SJCRH30 (cell line): ENCODE measurements around the gene NOM1. TPM values are rescaled to one million over a fixed set of nuclear protein-coding genes. Genes with fewer than 3 reads are reported as not detected.

Experiments
- DNase-seq, 2 experiments: peaks; one replicate each; pipeline ENCODE4 v3.0.0-alpha.2; 2015 to 2020
- H3K27ac ChIP-seq: fragments of 250-450 bp; sonication (Bioruptor Pico); 2 replicates; pipeline ENCODE4 v1.5.1; 2020; ENCODE audit warnings: mild to moderate bottlenecking, moderate library complexity
- H3K27me3 ChIP-seq: fragments of 250-450 bp; sonication (Bioruptor Pico); 2 replicates; pipeline ENCODE4 v1.5.1; 2020; ENCODE audit warnings: mild to moderate bottlenecking, moderate library complexity
- H3K36me3 ChIP-seq: fragments of 250-450 bp; sonication (Bioruptor Pico); 2 replicates; pipeline ENCODE4 v1.5.1; 2020; ENCODE audit warnings: mild to moderate bottlenecking, moderate library complexity
- H3K4me1 ChIP-seq: fragments of 250-450 bp; sonication (Bioruptor Pico); 2 replicates; pipeline ENCODE4 v1.5.1; 2020; ENCODE audit warnings: mild to moderate bottlenecking, moderate library complexity
- H3K4me3 ChIP-seq: fragments of 250-450 bp; sonication (Bioruptor Pico); 2 replicates; pipeline ENCODE4 v1.5.1; 2020; ENCODE audit warnings: mild to moderate bottlenecking, moderate library complexity
- H3K9me3 ChIP-seq: fragments of 250-450 bp; sonication (Bioruptor Pico); replicated peaks from 2 replicates; pipeline ENCODE4 v1.5.1; 2020; ENCODE audit warnings: mild to moderate bottlenecking, moderate library complexity
- total RNA-seq: library from RNA; depleted of rRNA; stranded (reverse); fragments of >200 nt; shearing (Covaris generic); gene quantifications from 2 replicates; pipeline ENCODE4 v1.2.3, GENCODE V29; 2014

Gene NOM1
- total RNA-seq, 1 experiment from 2014 or later, result 29.9 TPM

DNA sequence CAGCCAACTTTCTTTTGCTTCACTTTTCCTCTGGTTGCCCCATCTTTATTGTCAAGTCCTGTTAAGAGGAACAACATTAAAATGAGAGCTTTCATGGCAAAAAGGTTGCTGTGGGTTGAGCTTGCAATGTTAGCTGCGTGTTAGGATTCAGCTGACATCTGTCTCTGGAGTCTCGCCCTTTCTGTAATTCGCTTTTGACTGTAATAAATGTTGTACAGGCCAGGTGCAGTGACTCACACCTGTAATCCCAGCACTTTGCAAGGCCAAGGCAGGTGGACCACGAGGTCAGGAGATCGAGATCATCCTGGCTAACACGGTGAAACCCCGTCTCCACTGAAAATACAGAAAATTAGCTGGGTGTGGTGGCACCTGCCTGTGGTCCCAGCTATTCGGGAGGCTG, 36.9 kb downstream of the NOM1 start:
- no peaks in the 10 kb centered on the region for H3K9me3 ChIP-seq
- H3K27ac ChIP-seq, result no peak overlapping the region
- H3K4me1 ChIP-seq, result no peaks in the 10 kb centered on the region
- no peak overlapping the region for H3K4me3 ChIP-seq
- no peak for DNase-seq
- H3K27me3 ChIP-seq, result no peaks in the 10 kb centered on the region
- no peaks in the 10 kb centered on the region for H3K36me3 ChIP-seq

DNA sequence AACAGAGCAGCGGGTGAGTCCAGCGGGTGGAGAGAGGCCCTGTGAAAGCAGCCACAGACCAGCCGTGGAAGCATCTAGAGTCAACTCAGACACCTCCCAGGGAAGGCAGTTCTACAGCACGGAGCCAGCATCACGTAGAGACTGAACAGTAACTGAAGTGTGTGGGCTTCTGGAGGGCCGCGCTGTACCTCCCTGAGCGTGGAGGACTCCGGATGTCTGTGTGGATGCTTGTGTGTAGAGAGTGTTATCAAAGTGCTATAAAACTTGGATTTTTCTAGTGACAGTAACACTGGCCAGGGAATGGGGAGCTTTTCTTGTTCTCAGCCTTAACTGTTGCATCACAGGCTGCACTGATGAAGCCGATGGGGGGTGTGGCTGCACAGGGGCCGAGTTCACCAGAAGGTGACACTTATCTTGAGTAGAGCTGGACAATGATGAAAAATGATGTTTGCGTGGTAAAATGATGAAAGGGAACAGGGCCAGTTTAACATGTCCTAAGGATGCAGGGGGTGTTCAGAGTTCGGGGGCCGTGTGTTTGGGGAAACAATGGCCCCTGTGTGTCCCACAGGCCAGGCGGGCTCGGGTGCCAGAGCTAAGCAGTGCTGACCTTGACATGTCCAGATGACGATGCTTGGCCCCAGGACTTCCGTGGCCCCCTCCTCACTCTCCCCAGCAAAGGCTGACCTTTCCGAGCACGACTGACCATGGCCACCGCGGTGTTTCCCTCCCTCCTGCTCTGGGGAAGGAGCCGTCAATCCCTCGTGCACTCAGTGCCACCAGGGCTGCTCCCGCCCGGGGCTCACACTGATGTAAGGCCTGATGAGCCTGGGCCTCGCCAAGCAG, 39.1 kb downstream of the NOM1 start:
- no peak overlapping the region for H3K4me3 ChIP-seq
- H3K36me3 ChIP-seq, result no peaks in the 10 kb centered on the region
- no peak overlapping the region for H3K27ac ChIP-seq
- DNase-seq, result no peak
- H3K27me3 ChIP-seq, result no peaks in the 10 kb centered on the region
- no peaks in the 10 kb centered on the region; the same call in 1 of the 2 replicates for H3K4me1 ChIP-seq
- H3K9me3 ChIP-seq, result no peaks in the 10 kb centered on the region

DNA sequence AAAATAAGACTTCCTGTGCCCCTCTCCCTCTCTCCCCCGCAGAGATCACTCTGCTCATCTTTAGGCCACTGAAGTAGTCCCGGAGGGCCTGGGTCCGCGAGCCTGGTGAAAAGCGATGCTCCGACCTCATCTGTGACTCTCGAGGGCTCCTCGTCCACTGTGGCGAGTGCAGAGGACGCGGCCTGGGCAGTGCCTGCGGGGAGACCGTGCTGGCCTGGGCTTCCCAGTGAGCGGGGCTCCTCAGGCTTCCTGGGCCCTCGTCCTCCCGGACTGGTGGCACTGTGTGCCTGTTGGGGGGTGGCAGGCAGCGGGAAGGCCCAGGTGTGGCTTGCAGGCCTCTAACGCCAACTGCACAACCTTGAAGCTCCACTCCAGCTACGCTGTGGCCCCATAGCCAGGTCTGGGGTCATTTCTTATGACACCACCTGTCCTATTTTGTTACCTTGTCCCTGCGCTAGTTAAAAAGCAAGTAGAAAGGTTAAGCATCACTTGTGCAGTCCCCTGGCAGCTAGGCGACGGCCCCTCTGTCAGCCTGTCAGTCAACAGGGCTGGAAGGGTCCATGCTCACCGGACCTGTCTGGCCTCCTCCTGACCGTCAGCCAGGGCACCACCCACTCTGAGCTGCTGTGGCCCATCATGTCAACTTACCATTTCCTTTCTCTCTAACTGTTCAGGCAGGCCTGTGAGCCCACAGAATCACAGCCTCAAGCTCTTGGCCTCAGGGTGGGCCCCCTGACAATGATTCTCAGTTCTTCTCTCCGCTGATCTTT, 40.4 kb downstream of the NOM1 start:
- Histone ChIP-seq H3K4me1 (peaks cover 3% of the 10 kb centered on the region; the same call in 1 of the 2 replicates), H3K4me3 (no peak overlapping the region), H3K27me3 (peaks cover 7% of the 10 kb centered on the region; the same call in 1 of the 2 replicates), H3K9me3 (no peaks in the 10 kb centered on the region), H3K36me3 (no peaks in the 10 kb centered on the region), H3K27ac (no peak overlapping the region)
- no peak for DNase-seq

DNA sequence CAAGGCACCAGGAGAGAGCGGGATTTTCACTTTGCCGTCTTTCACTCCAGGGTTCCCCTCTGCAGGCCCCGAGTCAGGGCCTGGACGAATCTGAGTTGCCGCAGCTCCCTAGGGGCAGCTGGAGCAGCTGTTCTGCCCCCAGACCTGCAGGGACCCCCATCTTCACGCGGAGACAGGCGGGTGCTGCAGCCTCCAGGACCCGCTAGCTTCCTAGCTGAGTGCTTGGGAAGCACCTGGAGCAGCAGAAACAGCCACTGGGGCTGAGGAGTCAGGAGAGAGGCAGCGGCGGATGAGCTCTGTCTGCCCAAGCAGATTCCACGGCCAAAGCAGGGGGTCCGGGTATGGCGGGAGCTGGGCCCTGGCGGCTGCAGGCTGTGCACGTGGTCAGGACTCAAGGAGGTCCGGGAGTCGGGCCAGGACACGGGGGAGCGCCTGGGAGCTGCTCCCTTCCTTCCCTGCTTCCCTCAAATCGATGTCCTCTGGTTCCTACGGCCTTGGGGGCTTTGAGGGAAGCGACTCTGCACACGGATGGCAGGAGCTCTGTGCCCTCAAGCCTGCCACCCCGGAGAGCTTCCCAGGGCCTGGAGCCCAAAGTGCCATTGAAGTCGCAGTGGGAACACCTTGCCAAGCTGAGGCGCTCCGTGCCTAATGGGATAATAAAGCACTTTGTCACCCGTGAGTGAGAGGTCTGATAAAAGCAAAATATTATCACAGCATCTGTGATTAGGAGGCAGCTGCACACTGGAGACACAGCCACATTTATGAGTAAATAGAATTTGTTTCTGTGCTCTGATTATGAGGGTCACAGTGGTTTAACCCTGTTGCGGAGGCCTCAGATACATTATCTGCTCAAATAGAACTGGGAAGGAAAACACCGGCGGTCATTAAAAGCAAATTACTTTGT, 43.8 kb downstream of the NOM1 start:
- peak; percentile 45 to 55 for DNase-seq
- Histone ChIP-seq H3K27ac (no peak overlapping the region), H3K9me3 (no peaks in the 10 kb centered on the region), H3K4me1 (peaks cover 3% of the 10 kb centered on the region; the same call in 1 of the 2 replicates), H3K4me3 (no peak overlapping the region; the same call in 1 of the 2 replicates), H3K36me3 (no peaks in the 10 kb centered on the region), H3K27me3 (peaks cover 7% of the 10 kb centered on the region; the same call in 1 of the 2 replicates)

DNA sequence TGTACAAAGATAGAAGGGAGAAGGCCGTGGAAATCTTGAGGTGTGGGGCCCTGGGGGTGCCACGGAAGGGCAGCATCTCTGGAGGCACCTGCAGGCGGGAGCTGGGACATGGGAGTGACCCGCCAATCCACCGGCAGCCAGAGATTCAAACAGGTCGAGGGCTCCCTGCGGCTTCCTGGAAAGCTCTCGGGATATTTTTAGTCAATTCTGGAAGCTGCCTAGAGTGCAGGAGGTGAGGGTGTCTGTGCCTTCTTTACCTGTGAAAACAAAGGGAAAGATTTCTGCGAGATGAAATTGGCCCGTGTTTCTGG, 44.4 kb downstream of the NOM1 start:
- Histone ChIP-seq H3K4me3 (no peak overlapping the region), H3K27me3 (peaks cover 7% of the 10 kb centered on the region; the same call in 1 of the 2 replicates), H3K9me3 (no peaks in the 10 kb centered on the region), H3K4me1 (peaks cover 3% of the 10 kb centered on the region; the same call in 1 of the 2 replicates), H3K36me3 (no peaks in the 10 kb centered on the region), H3K27ac (no peak overlapping the region)
- no peak for DNase-seq

DNA sequence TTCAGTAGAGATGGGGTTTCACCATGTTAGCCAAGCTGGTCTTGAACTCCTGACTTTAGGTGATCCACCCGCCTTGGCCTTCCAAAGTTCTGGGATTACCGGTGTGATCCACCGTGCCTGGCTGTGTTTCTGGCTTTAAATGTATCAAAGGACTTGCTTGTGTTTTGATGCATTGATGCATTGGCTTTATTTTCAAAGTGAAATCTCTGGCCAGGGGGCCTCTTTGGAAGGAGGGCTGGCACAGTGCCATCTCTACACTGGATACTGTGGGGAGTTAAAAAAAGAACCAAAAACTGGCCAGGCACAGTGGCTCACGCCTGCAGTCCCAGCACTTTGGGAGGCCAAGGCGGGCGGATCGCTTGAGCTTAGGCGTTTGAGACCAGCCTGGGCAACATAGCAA, 44.9 kb downstream of the NOM1 start:
- DNase-seq, result peak in 1 of 2 experiments; percentile 38
- H3K27me3 ChIP-seq, result peaks cover 7% of the 10 kb centered on the region; the same call in 1 of the 2 replicates

DNA sequence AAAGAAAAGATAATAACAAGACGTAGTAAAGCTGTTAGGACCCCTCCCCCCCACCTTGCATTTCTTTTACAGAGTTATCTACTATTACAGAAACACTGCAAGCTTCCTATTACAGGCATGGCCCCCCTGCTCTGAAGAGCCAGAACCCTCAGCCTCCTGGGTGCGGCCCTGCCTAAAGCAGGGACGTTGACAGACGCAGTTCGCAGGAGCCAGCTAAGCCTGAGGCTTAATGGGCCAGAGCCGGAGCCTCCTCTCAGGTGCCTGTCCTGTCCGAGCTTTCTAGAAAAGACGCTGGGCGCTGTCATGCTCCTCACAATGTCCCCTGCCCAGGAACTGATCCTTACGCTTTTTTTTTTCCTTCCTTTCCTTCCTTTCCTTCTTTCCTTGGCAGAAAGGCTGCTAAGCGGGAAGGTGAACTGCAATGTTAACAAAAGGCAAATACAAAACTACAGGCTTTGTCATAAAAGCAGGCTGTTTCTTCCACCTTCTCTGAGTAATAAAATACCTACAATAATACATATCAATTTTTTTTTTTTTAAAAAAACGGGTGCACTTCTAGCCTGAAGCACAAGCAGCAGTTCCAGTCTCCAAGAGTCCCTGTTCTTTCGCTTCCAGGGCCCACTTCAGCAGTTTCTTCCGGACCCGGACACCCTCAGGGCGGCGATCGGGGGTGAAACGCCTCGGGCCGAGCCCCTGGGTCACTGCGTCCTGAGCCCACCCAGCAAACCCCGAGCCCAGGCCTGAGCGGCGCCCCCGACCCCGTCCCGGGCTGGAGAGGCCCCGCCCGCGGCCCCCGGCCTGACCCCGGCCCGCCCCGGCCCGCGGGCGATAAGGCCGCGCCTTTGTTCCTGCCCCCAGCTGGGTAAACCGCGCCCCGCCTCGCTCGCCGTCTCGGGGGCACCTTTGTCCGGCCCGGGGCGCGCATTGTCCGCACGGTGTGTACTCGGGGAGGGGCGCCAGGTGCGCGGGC, 49.8 kb downstream of the NOM1 start:
- H3K4me3 ChIP-seq, result peak overlapping the region; percentile 27
- no peak for DNase-seq
- no peak overlapping the region for H3K27ac ChIP-seq
- H3K36me3 ChIP-seq, result no peaks in the 10 kb centered on the region
- no peaks in the 10 kb centered on the region for H3K9me3 ChIP-seq
- peaks cover 1% of the 10 kb centered on the region; the same call in 1 of the 2 replicates for H3K4me1 ChIP-seq
- H3K27me3 ChIP-seq, result peaks cover under 1% of the 10 kb centered on the region; the same call in 1 of the 2 replicates

More for the DNA sequence above, 44.9 kb downstream of the NOM1 start:
- Histone ChIP-seq H3K27ac (no peak overlapping the region), H3K36me3 (no peaks in the 10 kb centered on the region), H3K4me1 (peaks cover 3% of the 10 kb centered on the region; the same call in 1 of the 2 replicates), H3K4me3 (no peak overlapping the region), H3K9me3 (no peaks in the 10 kb centered on the region)

DNA sequence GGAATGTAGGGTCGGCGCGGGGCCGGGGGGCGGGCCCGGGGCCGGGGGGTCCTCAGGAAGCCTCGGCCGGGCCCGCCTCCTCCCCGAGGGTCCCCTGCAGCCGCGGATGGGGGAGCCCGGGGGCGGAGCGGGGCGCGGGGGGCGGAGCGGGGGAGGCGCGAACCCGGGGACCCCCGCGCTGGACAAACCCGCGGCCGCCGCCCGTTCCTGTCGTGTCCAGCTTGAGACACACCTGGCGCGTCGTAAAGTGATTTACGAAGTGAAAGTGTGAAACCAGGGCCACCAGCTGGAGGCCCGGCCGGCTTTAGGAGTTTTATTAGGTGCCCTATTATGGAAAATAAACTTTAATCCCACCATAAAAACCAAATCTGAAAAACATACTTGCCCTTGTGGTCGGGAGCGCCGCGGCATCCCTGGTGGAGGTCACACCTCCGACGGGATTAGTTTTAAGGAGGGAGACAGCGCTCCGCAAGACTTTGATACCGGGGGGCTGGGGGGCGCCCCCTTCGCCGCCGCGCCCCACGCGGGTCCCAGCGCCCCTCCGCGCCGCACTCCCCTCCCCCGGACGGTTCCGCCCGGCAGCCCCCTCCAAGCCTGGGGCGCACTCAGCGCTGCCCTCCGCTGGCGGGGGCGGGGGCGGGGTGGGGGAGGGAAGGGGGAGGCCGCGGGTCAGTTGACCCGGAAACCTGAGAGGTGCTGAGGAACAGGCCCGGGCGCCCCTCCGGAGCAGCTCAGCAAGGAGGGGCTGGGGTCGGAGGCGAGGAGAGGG, 50.6 kb downstream of the NOM1 start:
- Histone ChIP-seq H3K4me1 (no peaks in the 10 kb centered on the region), H3K4me3 (peak overlapping the region; percentile 44), H3K27ac (no peak overlapping the region), H3K9me3 (0 out of 2 replicates have a peak, but pooled peaks cover 2% of the 10 kb centered on the region), H3K36me3 (no peaks in the 10 kb centered on the region), H3K27me3 (no peaks in the 10 kb centered on the region)
- no peak for DNase-seq

DNA sequence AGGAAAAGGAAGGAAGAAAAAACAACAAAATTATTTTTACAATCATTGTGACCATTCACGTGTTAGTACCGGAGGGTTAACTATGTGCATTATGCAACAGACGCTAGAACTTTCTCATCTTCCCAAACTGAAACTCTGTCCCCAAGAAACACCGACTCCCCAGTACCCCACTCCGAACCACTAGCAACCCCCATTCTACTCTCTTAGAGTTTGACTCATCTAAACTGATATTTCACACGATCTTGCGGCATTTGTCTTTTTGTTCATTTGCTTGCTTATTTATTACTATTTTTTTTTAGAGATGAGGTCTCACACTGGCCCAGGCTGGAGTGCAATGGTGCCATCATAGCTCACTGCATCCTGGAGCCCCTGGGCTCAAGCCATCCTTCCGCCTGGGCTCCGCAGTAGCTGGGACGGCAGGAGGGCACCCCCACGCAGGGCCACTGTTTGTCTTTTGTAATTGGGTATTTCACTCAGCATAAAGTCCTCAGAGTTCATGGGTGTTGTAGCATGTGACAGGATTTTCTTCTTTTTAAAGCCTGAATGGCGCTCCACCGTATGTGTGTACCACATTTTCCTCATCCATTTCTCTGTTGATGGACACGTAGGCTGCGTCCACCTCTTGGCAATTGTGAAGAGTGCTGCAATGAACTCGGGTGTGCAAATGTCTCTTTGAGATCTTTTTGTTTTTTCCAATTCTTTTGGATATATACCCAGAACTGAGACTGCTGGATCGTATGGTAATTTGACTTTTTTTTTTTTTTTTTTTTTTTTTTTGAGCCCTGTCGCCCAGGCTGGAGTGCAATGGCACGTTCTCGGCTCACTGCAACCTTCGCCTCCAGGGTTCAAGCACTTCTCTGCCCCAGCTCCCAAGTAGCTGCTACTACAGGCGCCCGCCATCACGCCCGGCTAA, 51.5 kb downstream of the NOM1 start:
- H3K9me3 ChIP-seq, result 0 out of 2 replicates have a peak, but pooled peaks cover 2% of the 10 kb centered on the region
- H3K4me1 ChIP-seq, result no peaks in the 10 kb centered on the region
- H3K4me3 ChIP-seq, result no peak overlapping the region
- no peak overlapping the region for H3K27ac ChIP-seq
- no peaks in the 10 kb centered on the region for H3K36me3 ChIP-seq
- no peaks in the 10 kb centered on the region for H3K27me3 ChIP-seq
- DNase-seq, result no peak

DNA sequence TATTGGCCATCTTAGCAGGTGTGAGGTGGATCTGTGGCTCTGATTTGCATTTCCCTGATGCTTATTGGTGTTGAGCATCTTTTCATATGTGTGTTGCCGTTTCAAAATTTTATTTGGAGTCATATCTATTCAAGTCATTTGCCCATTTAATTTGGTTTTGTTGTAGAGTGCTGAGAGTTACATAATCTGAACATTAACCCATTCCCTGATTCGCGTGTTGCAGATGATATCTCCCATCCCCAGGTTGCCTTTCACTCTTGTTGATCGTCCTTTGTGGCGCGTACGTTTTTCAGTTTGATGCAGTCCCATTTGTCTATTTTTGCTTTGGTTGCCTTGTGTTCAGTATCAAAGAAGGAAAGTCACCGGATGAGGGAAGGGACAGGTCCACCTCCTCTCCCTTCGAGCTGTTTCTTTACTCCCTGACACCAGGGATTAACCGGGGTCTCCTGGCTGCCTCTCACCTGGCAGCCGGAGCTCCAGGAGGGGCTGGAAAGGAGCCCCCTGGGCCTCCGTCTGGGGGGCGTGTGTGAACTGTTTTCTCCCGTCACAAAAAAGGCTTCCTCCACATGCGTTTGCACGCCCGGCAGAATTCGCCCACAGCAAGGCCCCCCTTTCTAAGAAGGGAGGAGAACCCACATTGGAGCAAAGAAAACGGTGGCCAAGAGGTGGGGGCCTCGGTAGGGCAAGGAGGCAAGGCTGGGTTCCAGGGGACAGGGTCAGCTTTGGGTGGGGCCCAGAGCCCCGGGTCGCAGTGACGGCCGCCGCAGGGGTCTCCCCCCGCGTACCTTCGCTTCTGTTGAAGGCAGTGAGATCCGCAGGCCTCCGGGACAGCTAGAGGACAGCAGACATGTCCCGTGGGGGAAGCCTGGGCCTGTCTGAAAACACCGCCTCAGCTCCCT, 52.7 kb downstream of the NOM1 start:
- no peak for DNase-seq
- H3K4me3 ChIP-seq, result no peak overlapping the region
- H3K36me3 ChIP-seq, result no peaks in the 10 kb centered on the region
- H3K4me1 ChIP-seq, result no peaks in the 10 kb centered on the region
- 0 out of 2 replicates have a peak, but pooled peaks cover 2% of the 10 kb centered on the region for H3K9me3 ChIP-seq
- no peaks in the 10 kb centered on the region for H3K27me3 ChIP-seq
- H3K27ac ChIP-seq, result no peak overlapping the region

DNA sequence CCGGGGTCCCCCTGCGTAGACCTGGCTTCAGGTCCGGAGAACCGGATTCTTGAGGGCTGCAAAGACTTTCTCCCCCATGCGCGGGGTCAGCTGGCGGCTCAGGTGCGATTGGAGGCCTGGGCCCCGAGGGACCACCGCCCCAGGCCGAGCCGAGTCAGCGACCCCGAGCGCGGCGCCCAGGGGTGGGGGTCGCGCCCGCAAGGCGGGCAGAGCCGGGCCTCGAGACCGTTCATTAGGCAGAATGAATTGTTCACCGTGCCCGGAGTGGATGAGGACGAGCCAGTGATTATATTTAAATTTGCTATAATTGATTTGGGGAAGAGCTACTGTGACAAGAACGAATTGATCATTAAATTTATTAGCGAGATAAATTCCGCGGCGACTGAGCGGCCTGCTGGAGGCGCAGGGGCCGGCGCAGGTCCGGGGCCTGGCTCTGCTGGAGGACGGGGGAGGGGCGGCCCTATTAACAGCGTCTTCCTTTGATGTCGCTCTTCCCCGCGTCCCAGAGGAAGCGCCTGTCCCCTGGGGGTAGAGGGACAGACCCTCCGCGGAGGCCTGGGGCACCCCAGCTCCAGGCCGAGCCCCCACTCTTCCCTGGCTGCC, 53.4 kb downstream of the NOM1 start:
- no peak overlapping the region for H3K27ac ChIP-seq
- H3K27me3 ChIP-seq, result no peaks in the 10 kb centered on the region
- H3K4me3 ChIP-seq, result no peak overlapping the region
- DNase-seq, result no peak
- H3K36me3 ChIP-seq, result no peaks in the 10 kb centered on the region
- 0 out of 2 replicates have a peak, but pooled peaks cover 2% of the 10 kb centered on the region for H3K9me3 ChIP-seq
- H3K4me1 ChIP-seq, result no peaks in the 10 kb centered on the region
